GM19467 (cell line): Measurements from ENCODE around the gene HBS1L.
"Not testable (repeated sequence)": the region's sequence is repeated elsewhere in the genome, so short reads cannot be mapped to it uniquely, and the experiment has no call there.

Experiments used
- ATAC-seq: cut with Tn5 transposase; IDR thresholded peaks from one replicate; pipeline ENCODE4 v1.9.1; 2021; ENCODE audit warnings: mild to moderate bottlenecking, moderate library complexity; ENCODE audit not compliant: unreplicated experiment

The HBS1L gene

DNA sequence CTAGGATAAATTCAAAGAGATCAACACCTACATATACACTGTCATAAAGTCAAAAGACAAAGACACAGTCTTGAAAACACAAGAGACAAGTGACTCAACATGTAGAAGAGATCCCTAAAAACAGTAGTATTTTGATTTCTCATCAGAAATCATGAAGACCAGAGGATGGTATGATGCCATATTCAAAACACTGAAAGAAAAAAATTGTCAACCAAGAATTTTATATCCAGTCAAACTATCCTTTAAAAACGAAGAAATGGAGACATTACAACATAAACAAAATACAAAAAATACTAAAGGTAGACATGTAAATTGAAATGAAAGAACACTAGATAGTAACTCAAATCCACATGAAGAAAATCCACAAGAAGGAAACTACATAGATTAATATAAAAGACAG lies 27.3 kb upstream of the HBS1L start:
- ATAC-seq, result no peak

GRCh38 chr6:135075018-135075417 lies 20.4 kb upstream of the HBS1L start:
- no peak for ATAC-seq

GRCh38 chr6:135073756-135074393 lies 19.3 kb upstream of the HBS1L start:
- no peak for ATAC-seq

DNA sequence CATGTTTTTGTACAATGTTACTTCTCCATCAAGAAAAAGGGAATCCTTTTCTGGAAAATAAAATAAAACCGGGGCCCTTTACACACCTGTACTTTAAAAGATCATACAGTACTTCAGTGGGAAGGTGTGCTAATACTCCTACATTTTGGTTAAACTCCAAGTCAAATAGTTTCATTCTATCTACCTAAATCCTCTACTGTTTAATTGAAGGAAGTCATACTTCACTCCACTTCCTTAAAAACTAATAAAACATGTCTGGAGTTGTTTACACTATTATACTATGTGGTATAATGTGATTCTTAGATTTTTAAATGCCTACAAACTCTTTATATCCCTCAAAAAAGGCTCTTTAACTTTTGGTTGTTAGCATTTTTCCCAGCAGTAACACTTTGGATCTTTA lies 18.6 kb upstream of the HBS1L start:
- ATAC-seq, result no peak

DNA sequence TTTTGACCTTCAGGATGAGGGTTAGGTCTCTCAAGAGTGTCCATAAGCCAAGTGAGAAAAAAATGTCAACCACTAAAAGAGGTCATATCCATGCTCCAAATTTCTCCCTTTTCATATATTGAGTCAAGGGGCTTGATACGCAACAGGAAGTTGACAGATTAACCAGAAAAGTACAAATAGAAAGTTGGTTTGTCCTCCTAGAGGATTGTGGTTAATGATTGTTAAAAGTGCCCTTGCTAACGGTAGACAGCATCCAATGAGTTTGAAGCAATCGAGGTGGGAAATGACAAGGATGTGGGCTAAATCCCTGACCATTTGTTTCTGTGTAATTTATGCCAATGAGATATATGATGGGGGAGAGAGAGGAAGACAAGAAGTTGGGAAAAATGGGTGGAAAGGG lies 18.1 kb upstream of the HBS1L start:
- no peak for ATAC-seq

DNA sequence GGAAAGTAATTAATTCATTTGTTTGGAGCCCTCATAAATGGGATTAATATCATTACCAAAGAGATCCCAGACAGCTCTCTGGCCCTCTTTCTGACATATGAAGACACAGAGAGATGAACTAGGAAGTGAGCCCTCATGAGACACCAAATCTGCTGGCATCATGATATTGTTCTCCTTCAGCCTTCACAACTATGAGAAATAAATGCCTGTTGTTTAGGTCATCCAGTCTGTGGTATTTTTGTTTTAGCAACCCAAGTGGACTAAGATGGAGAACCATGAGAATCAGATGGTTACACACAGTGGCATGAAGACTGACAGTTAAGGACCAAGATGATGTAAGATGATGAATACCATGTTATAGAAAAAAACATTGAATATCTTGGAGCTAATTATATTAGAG lies 16.9 kb upstream of the HBS1L start:
- ATAC-seq, result no peak

DNA sequence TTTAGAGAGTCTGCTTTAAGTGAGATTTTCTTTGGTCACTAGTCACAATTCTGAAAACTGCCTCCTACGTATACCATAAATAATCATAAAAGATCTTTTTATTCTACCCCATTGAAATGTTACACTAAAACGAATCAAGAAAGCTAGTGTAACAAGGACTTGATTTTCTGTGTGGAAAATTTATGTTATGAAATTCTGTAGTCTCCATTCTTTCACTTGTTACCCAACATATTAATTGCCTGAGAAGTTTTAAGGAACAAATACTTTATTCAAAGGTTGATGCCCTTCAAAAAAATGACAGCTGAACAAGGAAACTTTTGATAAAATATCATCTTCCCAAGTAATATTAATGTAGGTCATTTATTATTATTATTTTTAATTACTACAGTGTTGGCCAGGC lies 13.3 kb upstream of the HBS1L start:
- ATAC-seq, result no peak

GRCh38 chr6:135066806-135067205 lies 12.2 kb upstream of the HBS1L start:
- no peak for ATAC-seq

GRCh38 chr6:135066397-135066796 lies 11.8 kb upstream of the HBS1L start:
- no peak for ATAC-seq

- ATAC-seq, result no peak
Observed at GRCh38 chr6:135064586-135064985, 10.0 kb upstream of the HBS1L start.

GRCh38 chr6:135063926-135064325 lies 9.3 kb upstream of the HBS1L start:
- ATAC-seq, result no peak

DNA sequence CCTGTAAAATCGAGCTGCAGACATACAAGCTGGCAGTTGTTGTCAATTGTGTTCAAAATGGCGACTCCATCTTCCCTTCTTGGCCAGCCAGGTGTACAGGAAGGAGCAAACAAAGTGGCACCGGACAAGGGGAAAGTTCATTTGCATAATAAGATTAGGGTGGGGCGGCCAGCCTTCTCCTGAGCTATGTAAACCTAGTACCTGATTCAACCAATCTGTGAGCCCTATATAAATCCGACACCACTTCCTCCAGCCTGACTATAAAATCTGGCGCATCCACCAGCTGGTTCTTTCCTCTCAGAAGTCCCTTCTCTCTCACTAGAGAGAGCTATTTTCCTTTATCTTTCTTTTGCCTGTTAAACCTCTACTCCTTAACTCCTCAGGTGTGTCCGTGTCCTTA lies 8.1 kb upstream of the HBS1L start:
- no peak for ATAC-seq

- ATAC-seq, result no peak
Observed at GRCh38 chr6:135060076-135060475, 5.5 kb upstream of the HBS1L start.

GRCh38 chr6:135058299-135058698 lies 3.7 kb upstream of the HBS1L start:
- ATAC-seq, result not testable (repeated sequence)

- no peak for ATAC-seq
Observed at GRCh38 chr6:135056632-135057031, 2.0 kb upstream of the HBS1L start.

- ATAC-seq, result peak; percentile 1
Observed at GRCh38 chr6:135054226-135054568, 425 bp downstream of the HBS1L start.

DNA sequence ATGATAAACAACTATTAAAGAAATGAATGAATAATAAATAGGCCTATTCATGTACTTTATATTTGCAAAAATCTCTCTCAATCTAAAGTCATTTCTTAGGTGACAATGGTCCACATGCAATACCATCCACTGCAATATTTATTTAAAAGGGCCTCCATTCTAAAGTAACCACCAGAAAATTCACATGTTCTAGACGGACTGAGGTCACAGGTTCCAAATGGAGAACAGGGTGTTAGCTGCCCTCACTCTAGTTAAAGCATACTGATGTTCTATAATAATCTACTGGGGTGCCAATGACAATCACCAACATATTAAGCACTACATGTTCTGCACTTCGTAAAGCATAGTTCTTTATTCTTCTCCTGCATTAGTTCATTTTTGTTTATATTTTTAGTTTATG lies 1.2 kb downstream of the HBS1L start:
- no peak for ATAC-seq

GRCh38 chr6:135052939-135053338 lies 1.7 kb downstream of the HBS1L start:
- ATAC-seq, result no peak

GRCh38 chr6:135048915-135049314 lies 5.7 kb downstream of the HBS1L start:
- no peak for ATAC-seq

- ATAC-seq, result no peak
Observed at GRCh38 chr6:135047336-135047735, 7.3 kb downstream of the HBS1L start.

DNA sequence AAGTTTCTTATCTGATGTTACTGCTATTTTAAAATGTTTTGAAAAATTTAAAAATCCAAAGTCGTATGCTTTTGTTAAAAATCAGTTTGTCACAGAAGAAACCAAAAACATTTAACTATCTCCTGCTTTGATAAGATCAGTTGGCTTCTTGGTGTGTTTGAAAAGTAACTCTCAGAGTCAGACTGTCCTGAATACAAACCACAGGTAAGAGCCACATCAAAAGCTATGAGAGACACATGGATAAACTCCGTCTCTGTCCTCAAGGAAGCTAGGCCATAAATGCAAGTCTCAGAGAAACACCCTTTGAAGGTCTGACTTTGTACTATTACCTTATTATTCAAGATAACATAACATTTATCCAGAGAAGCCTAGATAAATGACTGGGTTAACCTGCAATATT lies 7.7 kb downstream of the HBS1L start:
- ATAC-seq, result no peak

DNA sequence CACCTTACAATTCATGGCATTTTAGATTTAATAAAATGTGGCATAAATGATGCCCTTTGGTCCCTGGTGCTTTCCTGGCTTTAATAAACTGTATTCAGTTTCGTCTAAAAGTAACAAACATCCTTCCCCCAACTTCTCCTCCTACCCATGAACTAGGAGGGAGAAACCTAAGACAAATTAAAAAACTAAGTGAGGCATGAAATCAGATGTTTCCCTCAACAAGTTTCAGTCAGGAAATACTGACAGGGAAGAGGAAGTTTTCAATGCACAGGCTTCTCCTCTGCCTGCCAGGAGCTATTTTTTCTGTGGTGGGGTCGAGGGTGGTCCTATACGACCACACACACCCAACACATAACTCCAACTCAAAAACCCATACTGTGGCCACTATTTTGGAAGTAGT lies 10.0 kb downstream of the HBS1L start:
- no peak for ATAC-seq

- ATAC-seq, result no peak
Observed at GRCh38 chr6:135043846-135044245, 10.8 kb downstream of the HBS1L start.

GRCh38 chr6:135043364-135043763 lies 11.3 kb downstream of the HBS1L start:
- ATAC-seq, result no peak
